Lung (tissue), 12 donors: Measurements from ENCODE around the gene ZNF750. TPM values are rescaled to one million over a fixed set of nuclear protein-coding genes. Genes with fewer than 3 reads are reported as not detected.
A peak's percentile ranks its signal among the peaks of the same experiment; 100 is the strongest.

Experiments used
- ATAC-seq: fragments of 200-7000 bp; cut with Tn5 transposase; one replicate; pipeline ENCODE4 v1.9.1; 2020; ENCODE audit warnings: moderate number of reproducible peaks; ENCODE audit not compliant: insufficient read depth, low FRiP score
- DNase-seq, 3 donors: peaks; one replicate each; pipeline ENCODE4 v3.0.0-alpha.2; 2013 to 2017
- H3K27ac ChIP-seq, 2 donors: one replicate each; pipeline ENCODE4 v1.5.1; 2013; ENCODE audit warnings: mild to moderate bottlenecking in 2 of 2, moderate library complexity in 2 of 2, control low read depth in 1 of 2, inconsistent platforms in 1 of 2, low read depth in 1 of 2, low read length in 1 of 2
- H3K27me3 ChIP-seq, 3 donors: one replicate each; pipeline ENCODE4 v1.5.1; 2013; ENCODE audit warnings: low read length in 2 of 3; ENCODE audit not compliant: control insufficient read depth in 3 of 3, insufficient read depth in 3 of 3
- H3K36me3 ChIP-seq, 4 donors: one replicate each; pipeline ENCODE4 v1.5.1; 2013; ENCODE audit warnings: low read length in 4 of 4, mild to moderate bottlenecking in 1 of 4, moderate library complexity in 1 of 4; ENCODE audit not compliant: control insufficient read depth in 4 of 4, insufficient read depth in 4 of 4
- H3K4me1 ChIP-seq, 5 donors: one replicate each; pipeline ENCODE4 v1.5.1; 2013; ENCODE audit warnings: low read length in 5 of 5, mild to moderate bottlenecking in 2 of 5, moderate library complexity in 1 of 5; ENCODE audit not compliant: control insufficient read depth in 5 of 5, insufficient read depth in 5 of 5
- H3K4me3 ChIP-seq: one replicate; pipeline ENCODE4 v1.5.1; 2013; ENCODE audit warnings: mild to moderate bottlenecking, control low read depth, moderate library complexity
- H3K9ac ChIP-seq, 2 donors: one replicate each; pipeline ENCODE4 v1.5.1; 2013; ENCODE audit warnings: low read length in 2 of 2, control low read depth in 1 of 2; ENCODE audit not compliant: insufficient read depth in 1 of 2
- H3K9me3 ChIP-seq, 4 donors: one replicate each; pipeline ENCODE4 v1.5.1; 2013; ENCODE audit warnings: low read length in 3 of 4, mild to moderate bottlenecking in 1 of 4, moderate library complexity in 1 of 4; ENCODE audit not compliant: control insufficient read depth in 4 of 4, insufficient read depth in 3 of 4
- WGBS, 2 donors: extraction: QIAGEN DNeasy Blood & Tissue Kit; methylation state at CpG; one replicate each; pipeline ENCODE4 v1.1.7; 2013; 5-methylcytosine and 5-hydroxymethylcytosine counted together
- polyA plus RNA-seq, 2 donors: library from polyadenylated mRNA; stranded (reverse); fragments of 200-250 nt; gene quantifications; one replicate each; pipeline ENCODE4 v1.2.1, GENCODE V29; 2013
- total RNA-seq, 2 donors: library from RNA; depleted of rRNA in 1 of 2; stranded (reverse); fragments of >200 nt in 1 of 2; gene quantifications; one replicate each; pipeline ENCODE4 v1.2.1, GENCODE V29; 2014 to 2021
- TF ChIP-seq, protein P1 (sequence below): IDR thresholded peaks from 2 replicates; pipeline ENCODE4 v1.5.1; 2012; ENCODE audit warnings: mild to moderate bottlenecking; ENCODE audit errors: control extremely low read depth, extremely low read depth
- donor health status: control.
- donor health status: control.
- donor health status: Bipolar disorder and iron deficiency.
- donor health status: healthy.
- donor health status: DM: yes; HTN: yes; CAD: no.

Gene ZNF750
- total and polyA plus RNA-seq, 4 donors, result 1.3 to 4.4 (median 1.9) TPM

GRCh38 chr17:82826956-82827355 is 12.9 kb downstream of the ZNF750 start:
- DNase-seq (peak in 1 of 3 donors; percentile 7), ATAC-seq (no peak)
- no peak overlapping the region for H3K27ac ChIP-seq
- no peak overlapping the region for H3K4me3 ChIP-seq
- no peaks in the 10 kb centered on the region for H3K27me3 ChIP-seq
- no peaks in the 10 kb centered on the region for H3K9me3 ChIP-seq
- 86 to 91% methylated on average over 7 of the region's 7 CpGs for WGBS, 2 donors
- H3K9ac ChIP-seq, result no peak overlapping the region
- H3K36me3 ChIP-seq, result peaks cover 0 to 15% (median 14%) of the 10 kb centered on the region in 4 donors
- TF ChIP-seq, protein P1, sequence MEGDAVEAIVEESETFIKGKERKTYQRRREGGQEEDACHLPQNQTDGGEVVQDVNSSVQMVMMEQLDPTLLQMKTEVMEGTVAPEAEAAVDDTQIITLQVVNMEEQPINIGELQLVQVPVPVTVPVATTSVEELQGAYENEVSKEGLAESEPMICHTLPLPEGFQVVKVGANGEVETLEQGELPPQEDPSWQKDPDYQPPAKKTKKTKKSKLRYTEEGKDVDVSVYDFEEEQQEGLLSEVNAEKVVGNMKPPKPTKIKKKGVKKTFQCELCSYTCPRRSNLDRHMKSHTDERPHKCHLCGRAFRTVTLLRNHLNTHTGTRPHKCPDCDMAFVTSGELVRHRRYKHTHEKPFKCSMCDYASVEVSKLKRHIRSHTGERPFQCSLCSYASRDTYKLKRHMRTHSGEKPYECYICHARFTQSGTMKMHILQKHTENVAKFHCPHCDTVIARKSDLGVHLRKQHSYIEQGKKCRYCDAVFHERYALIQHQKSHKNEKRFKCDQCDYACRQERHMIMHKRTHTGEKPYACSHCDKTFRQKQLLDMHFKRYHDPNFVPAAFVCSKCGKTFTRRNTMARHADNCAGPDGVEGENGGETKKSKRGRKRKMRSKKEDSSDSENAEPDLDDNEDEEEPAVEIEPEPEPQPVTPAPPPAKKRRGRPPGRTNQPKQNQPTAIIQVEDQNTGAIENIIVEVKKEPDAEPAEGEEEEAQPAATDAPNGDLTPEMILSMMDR, result no peak
- peaks cover 0 to 10% (median 3%) of the 10 kb centered on the region in 5 donors for H3K4me1 ChIP-seq

DNA sequence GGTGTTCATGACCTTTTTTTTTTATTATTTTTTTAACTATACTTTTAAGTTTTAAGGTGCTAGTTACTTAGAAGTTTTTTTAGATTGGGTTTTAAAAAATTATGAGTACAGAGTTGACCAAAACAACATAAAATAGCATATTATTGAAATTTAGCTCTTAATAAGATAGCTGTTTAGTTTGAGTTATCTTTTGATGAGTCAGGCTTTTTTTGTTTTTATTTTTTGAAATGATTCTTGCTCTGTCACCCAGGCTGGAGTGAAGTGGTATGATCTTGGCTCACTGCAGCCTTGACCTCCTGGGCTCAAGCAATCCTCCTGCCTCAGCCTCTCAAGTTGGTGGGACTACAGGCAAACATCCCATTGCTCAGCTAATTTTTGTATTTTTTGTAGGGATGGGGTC is 13.6 kb downstream of the ZNF750 start:
- H3K4me1 ChIP-seq, result peaks cover 0 to 10% (median 3%) of the 10 kb centered on the region in 5 donors
- TF ChIP-seq, protein P1, result no peak

GRCh38 chr17:82825540-82826124 is 14.2 kb downstream of the ZNF750 start:
- H3K27ac ChIP-seq, result no peak overlapping the region
- TF ChIP-seq, protein P1, result no peak
- peaks cover 0 to 1% (median 0%) of the 10 kb centered on the region in 4 donors for H3K9me3 ChIP-seq
- WGBS, 2 donors, result 98% methylated on average over 8 of the region's 8 CpGs
- no peak overlapping the region for H3K9ac ChIP-seq
- no peak for DNase-seq
- no peak for ATAC-seq
- H3K36me3 ChIP-seq, result peaks cover 0 to 16% (median 12%) of the 10 kb centered on the region in 4 donors
- H3K27me3 ChIP-seq, result no peaks in the 10 kb centered on the region
- H3K4me1 ChIP-seq, result peaks cover 0 to 9% (median 3%) of the 10 kb centered on the region in 5 donors
- H3K4me3 ChIP-seq, result no peak overlapping the region

More for the DNA sequence above, 13.6 kb downstream of the ZNF750 start:
- Histone ChIP-seq H3K27ac (no peak overlapping the region), H3K4me3 (no peak overlapping the region), H3K9me3 (no peaks in the 10 kb centered on the region), H3K9ac (no peak overlapping the region), H3K27me3 (no peaks in the 10 kb centered on the region), H3K36me3 (peaks cover 0 to 16% (median 12%) of the 10 kb centered on the region in 4 donors)
- no peak for DNase-seq
- no peak for ATAC-seq

DNA sequence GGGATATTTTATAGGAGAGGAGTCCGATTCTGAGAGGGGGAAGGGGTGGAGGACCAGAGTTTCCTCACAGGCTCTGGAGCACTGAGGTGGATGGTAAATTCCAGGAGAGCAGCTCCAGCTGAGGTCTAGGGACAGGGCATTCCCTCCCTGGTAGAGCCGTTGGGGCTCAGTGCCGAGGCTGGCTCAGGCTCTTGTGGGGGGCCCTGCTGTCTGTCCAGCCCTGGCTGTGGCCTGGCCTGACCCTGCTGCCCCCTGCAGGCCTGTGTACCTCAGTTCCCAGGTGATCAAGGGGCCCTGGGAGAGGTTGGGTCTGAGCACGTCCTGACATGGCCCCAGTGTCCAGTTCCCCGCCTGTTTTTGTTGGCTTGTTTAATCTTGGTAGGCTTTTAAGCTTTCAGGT is 16.8 kb downstream of the ZNF750 start:
- TF ChIP-seq, protein P1, result no peak
- Histone ChIP-seq H3K27ac (no peak overlapping the region), H3K9ac (no peak overlapping the region), H3K27me3 (no peaks in the 10 kb centered on the region), H3K4me3 (no peak overlapping the region), H3K9me3 (peaks cover 0 to 7% (median under 1%) of the 10 kb centered on the region in 4 donors), H3K36me3 (peaks cover 0 to 28% (median 15%) of the 10 kb centered on the region in 4 donors), H3K4me1 (no peaks in the 10 kb centered on the region)
- WGBS, 2 donors, result 86 to 89% methylated on average over 5 of the region's 5 CpGs
- DNase-seq (no peak), ATAC-seq (no peak)
